ENCODE data around the gene CC2D2B.
"Not testable (repeated sequence)": the region's sequence is repeated elsewhere in the genome, so short reads cannot be mapped to it uniquely, and the experiment has no call there.

The CC2D2B gene
- 0.04 to 4.8 (median 1.6) reads per million in 17 experiments for total RNA-seq

GRCh38 chr10:95907456-95908253, at the start of gene CC2D2B:
TSS of gene CC2D2B (plus strand) at chr10:95907975. CDS start at chr10:95911324, 3,349 bp downstream.
- DNase-seq, result peak; percentile 77 to 92 (median 84)

GRCh38 chr10:95860166-95860940, 47.4 kb upstream of the CC2D2B start:
- DNase-seq, result no peak

GRCh38 chr10:95861386-95861785, 46.4 kb upstream of the CC2D2B start:
- DNase-seq, result no peak

GRCh38 chr10:95864906-95865813, 42.6 kb upstream of the CC2D2B start:
- DNase-seq, result peak; percentile 54 to 76 (median 70)

GRCh38 chr10:95865814-95866466, 41.8 kb upstream of the CC2D2B start:
- no peak for DNase-seq

- DNase-seq, result no peak
These were observed 41.3 kb upstream of the CC2D2B start for GRCh38 chr10:95866467-95866842.

GRCh38 chr10:95867866-95868265, 39.9 kb upstream of the CC2D2B start:
- DNase-seq, result no peak

- no peak for DNase-seq
These were observed 35.5 kb upstream of the CC2D2B start for GRCh38 chr10:95872158-95872711.

- no peak for DNase-seq
These were observed 34.6 kb upstream of the CC2D2B start for GRCh38 chr10:95873139-95873538.

GRCh38 chr10:95873651-95874050, 34.1 kb upstream of the CC2D2B start:
- DNase-seq, result peak in 1 of 4 experiments; percentile 21

GRCh38 chr10:95874783-95875182, 33.0 kb upstream of the CC2D2B start:
- not testable (repeated sequence) for DNase-seq

GRCh38 chr10:95876756-95877155, 31.0 kb upstream of the CC2D2B start:
- DNase-seq, result no peak

- no peak for DNase-seq
These were observed 29.9 kb upstream of the CC2D2B start for GRCh38 chr10:95877881-95878280.

- DNase-seq, result no peak
These were observed 27.1 kb upstream of the CC2D2B start for GRCh38 chr10:95880704-95881103.

GRCh38 chr10:95881316-95881715, 26.5 kb upstream of the CC2D2B start:
- DNase-seq, result no peak

- DNase-seq, result no peak
These were observed 17.9 kb upstream of the CC2D2B start for GRCh38 chr10:95889830-95890229.

GRCh38 chr10:95896071-95896850, 11.5 kb upstream of the CC2D2B start:
- DNase-seq, result peak; percentile 34 to 74 (median 53)

GRCh38 chr10:95905897-95906580, 1.7 kb upstream of the CC2D2B start:
- not testable (repeated sequence) for DNase-seq

- peak; percentile 48 to 63 (median 58) for DNase-seq
These were observed 909 bp upstream of the CC2D2B start for GRCh38 chr10:95906677-95907455.

Measured in suppressor macrophage (primary cell).